Measurements from ENCODE around the gene SUGCT. TPM values are rescaled to one million over a fixed set of nuclear protein-coding genes. Genes with fewer than 3 reads are reported as not detected.

SUGCT gene
- total and polyA plus RNA-seq, 2 experiments from 2014 or later, result 21.4 to 57.8 TPM

- TF ChIP-seq CTCF (IDR thresholded peaks at IDR 0.05; ENCODE audit: low read depth, low read length), result no peak
- Histone ChIP-seq H3K27ac (no peak overlapping the region), H3K4me3 (no peak overlapping the region), H3K9me3 (ENCODE audit: low read depth) (no peaks in the 10 kb centered on the region), H3K27me3 (no peaks in the 10 kb centered on the region), H3K36me3 (no peaks in the 10 kb centered on the region), H3K4me1 (ENCODE audit: low read depth) (no peaks in the 10 kb centered on the region)
- DNase-seq (ENCODE audit: low read depth in 1 of 2, low spot score in 1 of 2), result no peak
These were observed 211.7 kb downstream of the SUGCT start for GRCh38 chr7:40346554-40346953.

DNA sequence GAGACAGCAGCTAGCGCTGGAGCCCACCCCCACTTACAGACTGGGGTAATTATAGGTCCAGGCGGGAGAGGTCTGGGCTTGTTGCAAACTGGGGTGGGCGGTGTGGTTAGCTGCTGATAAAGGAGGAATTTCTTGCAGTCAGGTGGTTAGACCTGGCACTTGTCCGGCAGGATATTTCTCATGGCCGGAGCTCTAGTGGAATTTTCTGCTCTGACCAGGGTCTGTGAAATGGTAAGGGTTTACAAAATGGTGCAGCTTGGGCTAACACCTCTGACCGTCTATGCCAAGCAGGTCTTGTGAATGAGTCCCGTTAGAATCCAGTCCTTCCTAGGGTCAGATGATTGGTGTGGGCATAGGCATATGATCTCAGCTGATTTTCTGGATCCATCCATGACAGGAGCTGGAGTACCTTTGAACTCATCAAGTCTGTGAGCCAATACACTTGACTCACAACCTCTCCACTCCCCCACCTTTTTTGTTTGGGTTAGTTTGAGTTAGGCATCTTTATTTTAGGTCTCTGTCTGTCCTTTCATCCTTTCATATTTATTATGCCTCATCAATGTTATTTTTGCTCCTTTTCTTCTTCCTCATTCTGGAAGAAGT, 213.4 kb downstream of the SUGCT start:
- no peaks in the 10 kb centered on the region for H3K36me3 ChIP-seq
- H3K4me1 ChIP-seq (ENCODE audit: low read depth), result no peaks in the 10 kb centered on the region
- H3K4me3 ChIP-seq, result no peak overlapping the region
- no peak for TF ChIP-seq CTCF (IDR thresholded peaks at IDR 0.05; ENCODE audit: low read depth, low read length)
- H3K27ac ChIP-seq, result no peak overlapping the region
- H3K27me3 ChIP-seq, result no peaks in the 10 kb centered on the region
- H3K9me3 ChIP-seq (ENCODE audit: low read depth), result no peaks in the 10 kb centered on the region
- DNase-seq (ENCODE audit: low read depth in 1 of 2, low spot score in 1 of 2), result peak in 1 of 2 donors; percentile 12

DNA sequence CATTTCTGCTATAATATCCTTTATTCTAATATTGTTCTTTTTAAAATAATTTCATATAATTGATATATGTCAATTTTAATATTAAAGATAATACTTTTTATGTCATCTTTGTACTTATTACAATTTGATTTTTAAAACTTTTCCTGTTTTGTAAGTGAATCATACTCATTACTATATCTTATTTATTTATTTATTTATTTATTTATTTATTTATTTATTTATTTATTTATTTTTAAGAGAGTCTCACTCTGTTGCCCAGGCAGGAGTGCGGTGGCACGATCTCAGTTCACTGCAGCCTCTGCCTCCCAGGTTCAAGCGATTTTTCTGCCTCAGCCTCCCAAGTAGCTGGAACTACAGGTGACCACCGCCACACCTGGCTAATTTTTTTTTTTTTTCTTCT, 215.3 kb downstream of the SUGCT start:
- Histone ChIP-seq H3K9me3 (ENCODE audit: low read depth) (no peaks in the 10 kb centered on the region), H3K4me3 (no peak overlapping the region), H3K36me3 (no peaks in the 10 kb centered on the region), H3K4me1 (ENCODE audit: low read depth) (peaks cover 4% of the 10 kb centered on the region), H3K27me3 (no peaks in the 10 kb centered on the region), H3K27ac (no peak overlapping the region)
- no peak for TF ChIP-seq CTCF (IDR thresholded peaks at IDR 0.05; ENCODE audit: low read depth, low read length)
- no peak for DNase-seq (ENCODE audit: low read depth in 1 of 2, low spot score in 1 of 2)

DNA sequence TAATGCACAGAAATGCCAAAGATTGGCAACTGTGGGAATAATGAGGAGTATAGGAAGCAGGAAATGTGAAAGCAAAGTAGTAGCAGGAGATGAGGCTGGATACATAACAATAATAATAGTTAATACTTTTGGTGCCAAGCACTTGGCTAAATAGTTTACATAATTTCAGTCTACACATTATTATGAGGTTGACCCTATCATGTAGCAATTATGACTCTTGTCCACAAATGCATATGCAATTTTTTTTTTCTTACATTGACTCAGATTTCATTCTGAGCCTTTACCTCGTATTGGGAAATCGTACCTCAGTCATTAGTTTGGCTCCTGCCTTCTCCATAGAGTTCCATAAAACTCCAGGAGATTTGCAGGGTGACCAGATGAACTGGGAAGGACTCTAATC, 219.9 kb downstream of the SUGCT start:
- H3K27ac ChIP-seq, result no peak overlapping the region
- no peak overlapping the region for H3K4me3 ChIP-seq
- H3K36me3 ChIP-seq, result no peaks in the 10 kb centered on the region
- no peaks in the 10 kb centered on the region for H3K9me3 ChIP-seq (ENCODE audit: low read depth)
- no peaks in the 10 kb centered on the region for H3K27me3 ChIP-seq
- no peak for DNase-seq (ENCODE audit: low read depth in 1 of 2, low spot score in 1 of 2)
- TF ChIP-seq CTCF (IDR thresholded peaks at IDR 0.05; ENCODE audit: low read depth, low read length), result no peak
- H3K4me1 ChIP-seq (ENCODE audit: low read depth), result peaks cover 11% of the 10 kb centered on the region

DNA sequence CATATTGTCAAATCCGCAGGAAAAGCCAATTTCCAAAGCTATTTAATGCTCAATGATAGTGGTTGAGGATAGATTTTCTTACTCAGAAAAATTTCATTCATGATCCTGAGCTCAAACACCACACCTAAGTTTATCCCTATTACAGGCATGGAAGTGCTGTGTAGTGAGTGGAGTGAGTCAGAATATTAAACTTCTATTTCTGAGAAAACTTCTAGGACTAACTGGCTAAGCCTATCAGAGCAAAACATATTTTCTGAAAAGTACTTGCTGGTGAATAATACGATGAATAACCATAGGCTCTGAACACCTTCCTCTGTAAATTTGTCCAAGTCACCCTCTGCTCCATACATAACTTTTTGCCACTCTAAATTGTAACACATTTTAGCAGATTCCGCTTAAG, 221.5 kb downstream of the SUGCT start:
- no peak for DNase-seq (ENCODE audit: low read depth in 1 of 2, low spot score in 1 of 2)
- Histone ChIP-seq H3K27me3 (no peaks in the 10 kb centered on the region), H3K4me3 (no peak overlapping the region), H3K27ac (no peak overlapping the region), H3K9me3 (ENCODE audit: low read depth) (no peaks in the 10 kb centered on the region), H3K4me1 (ENCODE audit: low read depth) (peaks cover 11% of the 10 kb centered on the region), H3K36me3 (no peaks in the 10 kb centered on the region)
- TF ChIP-seq CTCF (IDR thresholded peaks at IDR 0.05; ENCODE audit: low read depth, low read length), result no peak

Data from cardiac muscle cell (in vitro differentiated cells and primary cell).